Sigmoid colon (tissue), 7 donors: Measurements from ENCODE around the gene SMCHD1. TPM values are rescaled to one million over a fixed set of nuclear protein-coding genes. Genes with fewer than 3 reads are reported as not detected.
A peak's percentile ranks its signal among the peaks of the same experiment; 100 is the strongest.

Experiments used
- DNase-seq: peaks from one replicate; pipeline ENCODE4 v3.0.0-alpha.2; 2019
- H3K27ac ChIP-seq, 4 donors: fragments of 200-600 bp; sonication (generic); one replicate each; pipeline ENCODE4 v1.5.1; 2016 to 2019; ENCODE audit warnings: mild to moderate bottlenecking in 1 of 4
- H3K27me3 ChIP-seq, 3 donors: fragments of 200-600 bp; sonication (generic); one replicate each; pipeline ENCODE4 v1.5.1; 2019; ENCODE audit warnings: mild to moderate bottlenecking in 1 of 3
- H3K36me3 ChIP-seq, 4 donors: fragments of 200-600 bp; sonication (generic); one replicate each; pipeline ENCODE4 v1.5.1; 2016 to 2019
- H3K4me1 ChIP-seq, 4 donors: fragments of 200-600 bp; sonication (generic); one replicate each; pipeline ENCODE4 v1.5.1; 2017 to 2019
- H3K4me3 ChIP-seq, 4 donors: fragments of 200-600 bp; sonication (generic); one replicate each; pipeline ENCODE4 v1.5.1; 2017 to 2019; ENCODE audit warnings: mild to moderate bottlenecking in 2 of 4, moderate library complexity in 1 of 4
- H3K9me3 ChIP-seq, 4 donors: fragments of 200-600 bp in 3 of 4; sonication (generic) in 3 of 4; one replicate each; pipeline versions ENCODE4 v1.5.1 to v1.6.1; 2013 to 2019
- EP300 ChIP-seq, 4 donors: sonication (generic); formaldehyde crosslinking; IDR thresholded peaks; one replicate each; pipeline ENCODE4 v1.6.1; 2017; ENCODE audit warnings: antibody characterized with exemption in 4 of 4
- POLR2A ChIP-seq, 2 donors: fragments of 450-650 bp; IDR thresholded peaks; one replicate each; pipeline ENCODE4 v1.6.1; 2016; ENCODE audit warnings: antibody characterized with exemption in 2 of 2, mild to moderate bottlenecking in 2 of 2, moderate library complexity in 2 of 2
- POLR2AphosphoS5 ChIP-seq, 4 donors: sonication (generic); formaldehyde crosslinking; IDR thresholded peaks; one replicate each; pipeline ENCODE4 v1.6.1; 2017; ENCODE audit warnings: antibody characterized with exemption in 4 of 4
- WGBS, 2 donors: extraction: QIAGEN DNeasy Blood & Tissue Kit; methylation state at CpG; one replicate each; pipeline ENCODE4 v1.1.7; 2013; 5-methylcytosine and 5-hydroxymethylcytosine counted together
- intact Hi-C: fragments of 100-400 bp; cut with DNase I; formaldehyde crosslinking; loops from one replicate; pipeline ENCODE4 v1.15.1; 2023
- polyA plus RNA-seq, 3 donors: library from polyadenylated mRNA; stranded (reverse); fragments of 200-250 nt; gene quantifications; one replicate each; pipeline ENCODE4 v1.2.3, GENCODE V29; 2013
- small RNA-seq, 3 donors: library from RNA; depleted of rRNA; stranded (forward); fragments of <200 nt; gene quantifications; one replicate each; pipeline ENCODE3, GENCODE V24; 2016
- total RNA-seq, 4 donors: library from RNA; depleted of rRNA; stranded (reverse); fragments of >200 nt; gene quantifications; one replicate each; pipeline ENCODE4 v1.1.0, GENCODE V29; 2016
- TF ChIP-seq, protein P1 (sequence below), 4 experiments: fragments of 450-650 bp in 3 of 4; fragments of 200-600 bp in 1 of 4; IDR thresholded peaks; one replicate each; pipeline ENCODE4 v1.5.1; 2016 to 2019; ENCODE audit warnings: antibody characterized with exemption in 4 of 4, mild to moderate bottlenecking in 3 of 4, moderate library complexity in 2 of 4
- donor health status: healthy with polysubstance abuse.
- donor health status: Bipolar disorder and iron deficiency.
- donor health status: healthy.

Gene SMCHD1
- total and polyA plus RNA-seq, 7 donors = 14.8 to 101 (median 69.9) TPM

DNA sequence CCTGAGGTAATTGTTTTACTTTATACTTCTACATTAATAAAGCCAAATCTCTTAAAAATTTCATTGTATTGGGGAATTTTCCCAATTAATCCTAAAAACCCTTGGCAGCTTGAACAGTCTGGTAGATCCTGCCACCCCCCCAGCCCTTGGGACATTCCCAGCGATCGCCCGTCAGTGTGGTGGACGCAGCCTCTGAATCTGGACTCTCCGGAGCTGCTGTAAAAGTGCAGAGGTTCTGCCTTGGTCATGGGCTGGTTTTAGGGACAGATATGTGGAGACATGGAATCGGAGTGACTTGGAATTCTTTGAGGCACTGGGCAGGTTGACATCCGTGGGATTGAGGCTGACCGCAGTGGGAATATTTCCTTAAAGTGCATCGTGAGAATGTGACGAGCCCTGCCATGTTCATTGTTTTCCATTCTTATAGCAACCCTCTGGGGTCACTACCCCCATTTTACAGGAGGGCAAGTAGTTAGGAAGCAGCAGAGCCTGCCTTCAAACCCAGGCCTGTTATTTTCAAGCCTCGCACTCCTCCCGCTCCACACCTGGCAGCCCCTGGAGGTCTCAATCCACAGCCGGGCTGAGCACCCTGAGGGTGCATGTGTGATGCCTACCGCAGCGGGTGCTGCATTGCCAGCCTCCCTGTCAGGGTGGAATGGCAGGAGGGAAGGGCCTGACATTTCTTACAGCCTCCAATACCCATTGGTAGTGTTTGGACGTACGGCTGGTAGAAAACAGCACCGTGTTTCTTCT is 197.8 kb downstream of the SMCHD1 start:
- H3K36me3 ChIP-seq = no peaks in the 10 kb centered on the region
- H3K27ac ChIP-seq = peak overlapping the region in 1 of 4 donors; percentile 41
- 88 to 89% methylated on average over 18 of the region's 18 CpGs for WGBS, 2 donors
- peak; percentile 24 for DNase-seq
- peaks cover 0 to 7% (median 0%) of the 10 kb centered on the region in 4 donors for H3K4me1 ChIP-seq
- TF ChIP-seq POLR2A (IDR thresholded peaks at IDR 0.05) = no peak
- TF ChIP-seq, protein P1, sequence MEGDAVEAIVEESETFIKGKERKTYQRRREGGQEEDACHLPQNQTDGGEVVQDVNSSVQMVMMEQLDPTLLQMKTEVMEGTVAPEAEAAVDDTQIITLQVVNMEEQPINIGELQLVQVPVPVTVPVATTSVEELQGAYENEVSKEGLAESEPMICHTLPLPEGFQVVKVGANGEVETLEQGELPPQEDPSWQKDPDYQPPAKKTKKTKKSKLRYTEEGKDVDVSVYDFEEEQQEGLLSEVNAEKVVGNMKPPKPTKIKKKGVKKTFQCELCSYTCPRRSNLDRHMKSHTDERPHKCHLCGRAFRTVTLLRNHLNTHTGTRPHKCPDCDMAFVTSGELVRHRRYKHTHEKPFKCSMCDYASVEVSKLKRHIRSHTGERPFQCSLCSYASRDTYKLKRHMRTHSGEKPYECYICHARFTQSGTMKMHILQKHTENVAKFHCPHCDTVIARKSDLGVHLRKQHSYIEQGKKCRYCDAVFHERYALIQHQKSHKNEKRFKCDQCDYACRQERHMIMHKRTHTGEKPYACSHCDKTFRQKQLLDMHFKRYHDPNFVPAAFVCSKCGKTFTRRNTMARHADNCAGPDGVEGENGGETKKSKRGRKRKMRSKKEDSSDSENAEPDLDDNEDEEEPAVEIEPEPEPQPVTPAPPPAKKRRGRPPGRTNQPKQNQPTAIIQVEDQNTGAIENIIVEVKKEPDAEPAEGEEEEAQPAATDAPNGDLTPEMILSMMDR (IDR thresholded peaks at IDR 0.05) = no peak
- TF ChIP-seq POLR2AphosphoS5 (IDR thresholded peaks at IDR 0.05) = no peak
- TF ChIP-seq EP300 (IDR thresholded peaks at IDR 0.05) = no peak
- H3K9me3 ChIP-seq = no peaks in the 10 kb centered on the region
- intact Hi-C loops = no loop called here
- H3K4me3 ChIP-seq = no peak overlapping the region
- H3K27me3 ChIP-seq = peaks cover 0 to 16% (median 4%) of the 10 kb centered on the region in 3 donors

DNA sequence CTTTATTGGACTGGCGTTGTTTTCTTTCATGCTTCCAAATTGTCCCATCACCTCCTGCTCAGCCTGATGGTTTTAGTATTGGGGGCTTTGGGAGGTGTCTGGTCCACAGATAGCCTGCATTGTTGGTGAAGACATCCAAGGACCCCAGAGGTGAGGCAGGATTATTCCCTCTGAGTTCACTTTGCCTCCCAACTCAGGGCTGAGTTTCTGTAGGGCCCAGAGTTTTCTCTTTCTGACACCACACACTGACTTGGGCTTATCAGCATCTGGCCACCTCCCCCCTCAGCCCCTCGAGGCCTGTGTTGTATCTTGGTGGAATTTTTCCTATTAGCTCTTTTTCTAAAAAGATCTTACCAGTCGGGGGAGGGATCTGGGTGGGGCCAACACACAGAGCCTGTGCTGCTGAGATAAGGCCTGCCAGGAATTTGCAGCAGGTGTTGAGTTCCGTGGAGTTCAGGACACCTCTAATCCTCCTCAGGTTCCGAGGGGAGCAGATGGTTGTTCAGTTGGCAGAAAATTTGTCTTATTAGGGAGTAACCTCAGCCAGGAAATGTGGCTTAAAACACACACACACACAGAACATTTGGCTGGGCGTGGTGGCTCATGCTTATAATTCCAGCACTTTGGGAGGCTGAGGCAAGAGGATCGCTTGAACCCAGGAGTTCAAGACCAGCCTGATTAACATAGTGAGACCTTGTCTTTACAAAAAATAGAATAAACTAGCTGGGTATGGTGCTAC is 198.6 kb downstream of the SMCHD1 start:
- Histone ChIP-seq H3K27me3 (peaks cover 0 to 8% (median 4%) of the 10 kb centered on the region in 3 donors), H3K9me3 (no peaks in the 10 kb centered on the region), H3K27ac (peak overlapping the region in 2 of 4 donors; percentile 7 to 41), H3K4me3 (no peak overlapping the region), H3K36me3 (no peaks in the 10 kb centered on the region), H3K4me1 (peaks cover 0 to 7% (median 0%) of the 10 kb centered on the region in 4 donors)
- intact Hi-C loops = no loop called here
- TF ChIP-seq POLR2AphosphoS5 (IDR thresholded peaks at IDR 0.05) (no peak), EP300 (IDR thresholded peaks at IDR 0.05) (no peak), POLR2A (IDR thresholded peaks at IDR 0.05) (no peak)
- TF ChIP-seq, protein P1 (IDR thresholded peaks at IDR 0.05) = no peak
- DNase-seq = peak; percentile 55
- 39 to 62% methylated on average over 7 of the region's 7 CpGs for WGBS, 2 donors

Small RNAs within 50 kb of the gene (small RNA-seq; reads per million reads assigned to genes)
- gene RF00019 (0 reads per million in 3 donors), gene RNU6-340P (0 reads per million in 3 donors)

Other genes with a start within 250 kb of the SMCHD1 start
- gene METTL4, start 84.2 kb upstream of the SMCHD1 start, total RNA-seq = 1 to 10 TPM; 5.4 to 8.9 (median 6.7) TPM
- 1 to 10 TPM; 4.2 to 9.6 (median 5.8) TPM for gene METTL4, start 84.2 kb upstream of the SMCHD1 start, polyA plus RNA-seq
- under 1 TPM in 2 of 4 donors, not detected in 2; 0.36 to 0.41 TPM for gene NDC80, start 84.2 kb upstream of the SMCHD1 start, total RNA-seq
- gene NDC80, start 84.2 kb upstream of the SMCHD1 start, polyA plus RNA-seq = 10 to 100 TPM in 1 of 3 donors, 1 to 10 TPM in 2; 1.2 to 12.6 (median 3.5) TPM
- gene EMILIN2, start 191.3 kb downstream of the SMCHD1 start, total RNA-seq = 10 to 100 TPM in 2 of 4 donors, 1 to 10 TPM in 2; 6.1 to 12.0 (median 10.4) TPM
- 10 to 100 TPM in 1 of 3 donors, 1 to 10 TPM in 2; 4.8 to 12.0 (median 9.5) TPM for gene EMILIN2, start 191.3 kb downstream of the SMCHD1 start, polyA plus RNA-seq